Hippocampal formation (tissue), 2 donors: Measurements from ENCODE around the gene GINS2.
A peak's percentile ranks its signal among the peaks of the same experiment; 100 is the strongest.

Experiments
- DNase-seq, 2 donors: peaks; one replicate each; lab custom pipeline; 2025; lab: John Stamatoyannopoulos, UW

Gene GINS2

DNA sequence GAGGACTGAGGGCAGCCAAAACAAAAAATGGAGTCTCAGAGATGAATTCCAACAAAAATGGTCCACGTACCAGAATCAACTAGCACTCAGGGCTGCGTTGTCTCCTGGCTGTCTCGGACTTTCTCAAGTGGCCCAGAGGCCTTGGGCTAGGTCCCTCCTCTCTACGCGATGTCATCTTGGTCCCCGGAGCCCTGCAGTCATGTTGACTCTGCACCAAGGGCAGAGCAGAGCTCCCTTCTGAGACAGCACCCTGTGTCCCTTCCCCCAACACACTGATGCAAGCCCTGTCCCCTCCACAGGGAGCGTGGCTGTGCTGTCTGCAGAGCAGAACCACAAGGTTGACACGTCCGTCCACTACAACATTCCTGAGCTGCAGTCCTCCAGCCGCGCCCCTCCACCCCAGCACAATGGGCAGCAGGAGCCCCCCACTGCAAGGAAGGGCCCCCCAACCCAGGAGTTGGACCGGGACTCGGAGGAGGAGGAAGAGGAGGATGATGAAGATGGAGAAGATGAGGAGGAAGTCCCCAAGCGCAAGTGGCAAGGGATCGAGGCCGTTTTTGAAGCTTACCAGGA, 20.8 kb downstream of the GINS2 start:
- no peak for DNase-seq

GRCh38 chr16:85667261-85667660, 21.5 kb downstream of the GINS2 start:
- no peak for DNase-seq

GRCh38 chr16:85665929-85666328, 22.8 kb downstream of the GINS2 start:
- DNase-seq = no peak

DNA sequence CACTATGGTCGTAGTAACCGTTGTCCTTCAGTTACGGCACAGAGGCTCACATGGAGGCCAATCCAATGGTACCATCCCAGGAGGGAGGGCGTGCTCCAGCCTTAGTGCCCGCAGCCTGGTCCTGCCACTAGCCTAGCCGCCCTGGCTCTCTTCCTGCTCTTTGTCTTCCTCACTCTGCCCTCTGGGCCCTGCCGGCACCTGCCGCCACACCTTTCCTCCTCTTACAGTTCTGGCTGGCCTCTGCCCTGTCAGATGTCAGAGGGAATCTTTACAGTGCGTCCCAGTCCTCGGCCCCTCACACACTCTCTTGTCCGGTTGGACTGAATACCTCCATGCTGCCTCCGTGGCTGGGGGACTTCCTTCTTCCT, 23.4 kb downstream of the GINS2 start:
- DNase-seq = no peak

DNA sequence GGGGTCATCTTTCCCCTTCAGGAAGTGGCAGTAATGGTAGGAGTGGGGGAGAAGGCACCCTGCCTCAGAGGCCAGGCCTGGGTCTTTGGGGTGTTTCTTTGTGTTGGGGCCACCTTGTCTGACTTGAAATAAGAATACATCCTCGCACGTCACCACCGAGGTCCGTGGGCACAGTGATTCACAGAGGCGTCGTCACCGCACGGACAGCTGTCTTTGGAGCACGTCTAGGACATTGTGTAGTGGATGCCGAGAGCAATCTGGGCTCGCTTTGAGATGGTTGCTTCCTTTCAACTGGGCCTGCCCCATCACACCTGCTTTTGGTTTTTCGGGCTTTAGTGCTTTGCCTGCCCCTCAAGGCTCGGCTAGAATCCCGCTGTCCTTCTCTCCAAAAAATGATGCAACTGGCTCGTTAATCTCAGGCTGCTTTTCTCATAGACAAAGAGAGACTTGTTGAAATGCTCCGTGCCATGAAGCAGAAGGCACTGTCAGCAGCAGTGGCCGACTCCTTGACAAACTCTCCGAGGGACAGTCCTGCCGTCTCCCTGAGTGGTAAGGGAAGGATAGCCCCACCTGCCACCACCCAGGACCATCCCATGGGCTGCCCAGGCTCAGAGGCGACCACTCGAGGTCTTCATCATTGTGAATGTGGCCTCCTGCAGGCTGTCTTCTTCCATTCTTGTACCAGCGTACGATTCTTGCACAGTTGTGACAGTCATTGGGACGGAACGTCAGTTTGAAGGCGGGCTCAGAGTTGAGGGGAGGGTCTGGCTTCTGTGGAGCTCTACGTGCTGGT, 24.0 kb downstream of the GINS2 start:
- no peak for DNase-seq

DNA sequence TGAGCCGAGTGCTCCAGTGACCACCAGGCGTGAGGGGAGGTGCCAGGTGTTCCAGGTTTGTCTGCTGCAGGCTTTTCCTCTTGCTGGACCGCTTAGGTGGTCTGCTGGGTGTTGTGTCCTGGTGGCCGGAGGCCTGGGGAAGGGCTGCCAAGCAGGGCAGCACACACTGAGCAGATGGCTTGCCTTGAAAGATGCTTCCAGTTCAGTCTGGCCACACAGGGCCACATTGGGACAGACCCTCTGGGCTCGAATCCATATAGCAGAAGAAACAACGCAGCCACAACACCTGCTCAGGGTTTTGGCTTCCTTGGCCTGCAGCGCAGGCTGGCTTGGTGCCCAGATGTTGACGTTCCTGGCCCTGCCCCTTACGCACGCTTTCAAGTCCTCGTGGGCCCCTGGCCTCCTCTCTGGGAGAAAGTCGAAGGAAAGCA, 24.8 kb downstream of the GINS2 start:
- no peak for DNase-seq

GRCh38 chr16:85662976-85663830, 25.6 kb downstream of the GINS2 start:
- no peak for DNase-seq

DNA sequence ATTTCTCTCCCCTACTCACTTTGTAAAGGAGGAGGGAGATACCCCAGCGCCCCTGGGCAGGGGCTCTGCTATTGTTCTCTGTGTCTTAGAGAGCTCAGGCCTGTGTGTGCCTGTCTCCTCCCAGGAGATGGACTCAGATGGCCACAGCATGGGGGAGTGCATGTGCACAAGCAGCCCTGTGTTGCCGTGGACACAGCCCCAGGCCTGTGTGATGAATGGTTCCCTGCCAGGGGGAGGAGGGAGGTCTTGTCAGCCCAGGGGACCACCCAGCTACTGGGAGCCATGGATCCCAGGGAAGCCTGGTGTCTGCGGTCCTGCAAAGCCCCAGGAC, 26.3 kb downstream of the GINS2 start:
- DNase-seq = no peak

- DNase-seq = no peak
These were observed 26.8 kb downstream of the GINS2 start for GRCh38 chr16:85661740-85662481.

DNA sequence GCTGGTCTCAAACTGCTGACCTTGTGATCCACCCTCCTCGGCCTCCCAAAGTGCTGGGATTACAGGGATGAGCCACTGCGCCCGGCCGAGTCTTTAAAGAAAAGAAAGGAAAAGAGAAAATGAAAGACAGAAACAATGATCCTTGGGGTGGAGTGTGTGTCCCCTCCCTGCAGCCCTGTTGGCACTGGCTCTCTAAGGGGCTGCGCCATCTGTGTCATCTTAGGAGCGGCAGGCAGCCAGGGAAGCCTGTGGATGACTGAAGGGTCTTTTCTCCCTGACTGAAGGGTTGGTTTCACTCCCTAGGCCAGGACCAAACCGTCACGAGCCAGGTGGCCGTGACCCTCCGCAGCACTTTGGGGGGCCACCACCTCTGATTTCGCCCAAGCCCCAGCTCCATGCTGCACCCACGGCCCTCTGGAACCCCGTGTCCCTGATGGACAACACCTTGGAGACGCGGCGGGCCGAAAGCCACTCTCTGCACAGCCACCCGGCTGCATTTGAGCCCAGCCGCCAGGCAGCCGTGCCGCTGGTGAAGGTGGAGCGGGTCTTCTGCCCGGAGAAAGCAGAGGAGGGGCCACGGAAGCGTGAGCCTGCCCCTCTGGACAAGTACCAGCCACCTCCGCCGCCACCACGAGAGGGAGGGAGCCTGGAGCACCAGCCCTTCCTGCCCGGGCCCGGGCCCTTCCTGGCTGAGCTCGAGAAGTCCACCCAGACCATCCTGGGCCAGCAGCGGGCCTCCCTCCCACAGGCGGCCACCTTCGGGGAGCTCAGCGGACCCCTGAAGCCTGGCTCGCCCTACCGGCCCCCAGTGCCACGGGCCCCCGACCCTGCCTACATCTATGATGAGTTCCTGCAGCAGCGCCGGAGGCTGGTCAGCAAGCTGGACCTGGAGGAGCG, 27.7 kb downstream of the GINS2 start:
- no peak for DNase-seq

GRCh38 chr16:85659805-85660511, 28.8 kb downstream of the GINS2 start:
- DNase-seq = peak in 1 of 2 donors; percentile 60

GRCh38 chr16:85659336-85659735, 29.4 kb downstream of the GINS2 start:
- DNase-seq = no peak

GRCh38 chr16:85658504-85659326, 30.0 kb downstream of the GINS2 start:
- no peak for DNase-seq

DNA sequence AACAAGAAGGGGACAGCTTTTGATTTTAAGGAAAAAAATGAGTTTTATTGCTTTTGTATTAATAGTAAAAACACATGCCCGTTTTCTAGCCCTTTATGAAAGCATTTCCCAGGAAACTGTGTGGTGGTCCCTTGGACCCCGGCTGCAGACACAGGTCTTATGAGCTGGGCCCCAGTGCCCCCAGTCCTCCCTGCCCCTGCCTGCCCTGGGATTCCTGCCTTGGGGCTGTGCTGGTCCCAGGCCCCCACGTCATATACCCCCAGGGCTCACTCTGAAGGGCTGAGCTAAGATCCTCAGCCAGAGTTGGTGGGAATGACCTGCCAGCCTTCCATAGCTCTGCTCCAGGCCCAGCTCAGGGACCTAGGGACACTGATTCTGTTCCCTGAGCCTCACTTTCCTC, 30.8 kb downstream of the GINS2 start:
- DNase-seq = no peak

GRCh38 chr16:85657267-85657650, 31.5 kb downstream of the GINS2 start:
- DNase-seq = no peak

DNA sequence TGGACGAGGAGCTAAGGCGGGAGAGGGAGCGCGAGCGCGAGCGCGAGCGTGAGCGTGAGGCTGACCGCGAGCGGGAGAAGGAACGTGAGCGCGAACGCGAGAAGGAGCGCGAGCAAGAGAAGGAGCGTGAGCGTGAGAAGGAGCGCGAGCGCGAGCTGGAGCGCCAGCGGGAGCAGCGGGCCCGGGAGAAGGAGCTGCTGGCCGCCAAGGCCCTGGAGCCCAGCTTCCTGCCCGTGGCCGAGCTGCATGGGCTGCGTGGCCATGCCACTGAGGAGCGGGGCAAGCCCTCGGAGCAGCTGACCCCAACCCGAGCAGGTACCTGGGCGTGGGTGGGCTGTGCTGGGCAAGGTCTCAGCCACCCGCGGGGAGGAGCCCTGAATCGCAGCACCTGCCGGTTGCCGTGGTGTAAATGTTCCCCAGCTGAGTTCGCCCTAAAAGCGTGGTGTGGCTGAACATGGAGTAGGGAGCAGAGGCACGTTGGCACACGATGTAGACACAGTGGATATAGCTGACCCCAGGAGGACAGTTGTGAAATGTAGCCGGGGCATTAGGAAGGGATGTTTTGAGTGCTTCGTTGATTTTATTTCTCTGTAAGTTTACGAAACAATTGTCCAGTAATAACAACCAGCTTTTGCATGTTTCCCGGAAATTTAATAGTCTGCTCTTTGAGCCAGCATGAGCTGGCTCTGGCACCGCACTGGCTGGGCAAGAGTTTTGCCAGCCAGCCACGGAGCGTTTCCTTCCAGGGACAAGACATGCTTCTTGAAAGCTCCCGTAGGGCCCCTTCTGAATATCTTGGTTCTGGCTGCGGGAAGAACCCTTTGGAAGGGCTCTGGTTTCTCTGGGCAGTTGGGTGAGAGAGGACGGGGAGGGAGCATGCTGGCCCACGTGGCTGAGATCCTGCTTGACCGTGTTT, 32.1 kb downstream of the GINS2 start:
- no peak for DNase-seq

DNA sequence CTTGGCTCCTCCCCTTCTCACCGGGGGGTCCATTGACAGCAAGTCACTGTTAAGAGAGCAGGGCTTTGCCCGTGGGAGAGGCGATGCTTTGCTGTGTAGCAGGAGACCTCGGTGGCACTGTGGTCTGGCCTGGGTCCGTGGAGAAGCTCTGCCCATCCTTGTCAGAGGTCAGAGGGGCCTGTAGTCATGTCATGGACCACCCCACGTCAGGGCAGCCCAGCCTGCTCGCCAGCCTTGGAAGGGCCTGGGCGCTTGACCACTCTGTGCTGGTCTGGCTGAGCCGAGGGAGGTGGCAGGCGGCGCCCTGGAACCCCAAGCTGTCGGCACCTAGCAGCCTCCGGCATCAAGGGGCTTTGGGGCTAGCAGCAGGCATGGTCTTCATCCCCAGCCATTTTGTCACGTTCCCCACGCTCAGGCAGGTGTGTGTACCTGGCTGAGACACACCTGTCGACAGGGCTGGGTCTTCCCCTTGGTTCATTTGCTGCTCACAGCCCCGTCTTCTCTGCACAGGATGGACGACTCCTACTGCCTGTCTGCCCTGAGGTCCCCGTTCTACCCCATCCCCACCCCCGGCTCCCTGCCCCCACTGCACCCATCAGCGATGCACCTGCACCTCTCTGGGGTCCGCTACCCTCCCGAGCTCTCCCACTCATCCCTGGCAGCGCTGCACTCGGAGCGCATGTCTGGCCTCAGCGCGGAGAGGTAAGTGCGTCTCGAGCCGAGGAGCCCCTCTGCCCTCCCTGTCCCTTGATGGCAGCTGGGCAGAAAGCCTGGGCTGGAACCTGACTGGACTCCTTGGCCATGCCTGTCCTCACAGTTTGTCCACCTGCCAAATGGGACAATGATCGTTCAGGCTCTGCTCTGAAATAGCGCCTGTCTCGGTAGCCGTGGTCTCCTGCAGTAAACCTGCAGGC, 33.3 kb downstream of the GINS2 start:
- DNase-seq = no peak
